ENCODE measurements around the gene TEFM. TPM values are rescaled to one million over a fixed set of nuclear protein-coding genes. Genes with fewer than 3 reads are reported as not detected.
A peak's percentile ranks its signal among the peaks of the same experiment; 100 is the strongest.

The TEFM gene
- total RNA-seq, 1 experiment from 2014 or later: 18.6 TPM

- Mint-ChIP-seq H3K4me1 (ENCODE audit: low read depth, unreplicated experiment) (no peaks in the 10 kb centered on the region), H3K4me3 (ENCODE audit: low read depth, unreplicated experiment) (no peak overlapping the region), H3K27me3 (ENCODE audit: unreplicated experiment) (no peaks in the 10 kb centered on the region), H3K27ac (ENCODE audit: unreplicated experiment) (no peak overlapping the region), H3K36me3 (ENCODE audit: insufficient read depth, unreplicated experiment) (no peaks in the 10 kb centered on the region), H3K9me3 (ENCODE audit: low read depth, unreplicated experiment) (no peaks in the 10 kb centered on the region)
- intact Hi-C loops (cut with micrococcal nuclease; ENCODE audit: unreplicated experiment): no loop called here
- CTCF ChIA-PET: no interaction called here
- BruUV-seq (replicated peaks): no TSS peak
- peak; percentile 45 for DNase-seq
- TF ChIP-seq CTCF (IDR thresholded peaks at IDR 0.05; ENCODE audit: unreplicated experiment): no peak
These were observed 44.8 kb upstream of the TEFM start for GRCh38 chr17:30950669-30951399.

GRCh38 chr17:30950189-30950588, 44.2 kb upstream of the TEFM start:
- no TSS peak for BruUV-seq (replicated peaks)
- H3K27me3 Mint-ChIP-seq (ENCODE audit: unreplicated experiment): no peaks in the 10 kb centered on the region
- CTCF ChIA-PET: no interaction called here

GRCh38 chr17:30947796-30948195, 41.8 kb upstream of the TEFM start:
- DNase-seq: no peak
- no peak overlapping the region for H3K4me3 Mint-ChIP-seq (ENCODE audit: low read depth, unreplicated experiment)
- no peaks in the 10 kb centered on the region for H3K27me3 Mint-ChIP-seq (ENCODE audit: unreplicated experiment)
- no TSS peak for BruUV-seq (replicated peaks)
- H3K27ac Mint-ChIP-seq (ENCODE audit: unreplicated experiment): no peak overlapping the region
- intact Hi-C loops (cut with micrococcal nuclease; ENCODE audit: unreplicated experiment): no loop called here
- no peaks in the 10 kb centered on the region for H3K4me1 Mint-ChIP-seq (ENCODE audit: low read depth, unreplicated experiment)
- CTCF ChIA-PET: no interaction called here
- H3K9me3 Mint-ChIP-seq (ENCODE audit: low read depth, unreplicated experiment): no peaks in the 10 kb centered on the region
- no peaks in the 10 kb centered on the region for H3K36me3 Mint-ChIP-seq (ENCODE audit: insufficient read depth, unreplicated experiment)
- no peak for TF ChIP-seq CTCF (IDR thresholded peaks at IDR 0.05; ENCODE audit: unreplicated experiment)

More at GRCh38 chr17:30950189-30950588, 44.2 kb upstream of the TEFM start:
- no peaks in the 10 kb centered on the region for H3K4me1 Mint-ChIP-seq (ENCODE audit: low read depth, unreplicated experiment)
- H3K27ac Mint-ChIP-seq (ENCODE audit: unreplicated experiment): no peak overlapping the region
- H3K4me3 Mint-ChIP-seq (ENCODE audit: low read depth, unreplicated experiment): no peak overlapping the region
- H3K9me3 Mint-ChIP-seq (ENCODE audit: low read depth, unreplicated experiment): no peaks in the 10 kb centered on the region
- H3K36me3 Mint-ChIP-seq (ENCODE audit: insufficient read depth, unreplicated experiment): no peaks in the 10 kb centered on the region
- DNase-seq: no peak
- TF ChIP-seq CTCF (IDR thresholded peaks at IDR 0.05; ENCODE audit: unreplicated experiment): no peak
- intact Hi-C loops (cut with micrococcal nuclease; ENCODE audit: unreplicated experiment): no loop called here

GRCh38 chr17:30942308-30943079, 36.5 kb upstream of the TEFM start:
- Mint-ChIP-seq H3K4me1 (ENCODE audit: low read depth, unreplicated experiment) (no peaks in the 10 kb centered on the region), H3K27me3 (ENCODE audit: unreplicated experiment) (no peaks in the 10 kb centered on the region), H3K27ac (ENCODE audit: unreplicated experiment) (no peak overlapping the region), H3K4me3 (ENCODE audit: low read depth, unreplicated experiment) (no peak overlapping the region), H3K9me3 (ENCODE audit: low read depth, unreplicated experiment) (no peaks in the 10 kb centered on the region), H3K36me3 (ENCODE audit: insufficient read depth, unreplicated experiment) (no peaks in the 10 kb centered on the region)
- CTCF ChIA-PET: no interaction called here
- DNase-seq: no peak
- no TSS peak for BruUV-seq (replicated peaks)
- intact Hi-C loops (cut with micrococcal nuclease; ENCODE audit: unreplicated experiment): no loop called here
- TF ChIP-seq CTCF (IDR thresholded peaks at IDR 0.05; ENCODE audit: unreplicated experiment): no peak

Measured in Calu3 (cell line).